ENCODE data around the gene PCSK1. TPM values are rescaled to one million over a fixed set of nuclear protein-coding genes. Genes with fewer than 3 reads are reported as not detected.

The PCSK1 gene
- total and polyA plus RNA-seq, 2 of the 4 experiments (the other 2 are of a cell fraction): not detected

DNA sequence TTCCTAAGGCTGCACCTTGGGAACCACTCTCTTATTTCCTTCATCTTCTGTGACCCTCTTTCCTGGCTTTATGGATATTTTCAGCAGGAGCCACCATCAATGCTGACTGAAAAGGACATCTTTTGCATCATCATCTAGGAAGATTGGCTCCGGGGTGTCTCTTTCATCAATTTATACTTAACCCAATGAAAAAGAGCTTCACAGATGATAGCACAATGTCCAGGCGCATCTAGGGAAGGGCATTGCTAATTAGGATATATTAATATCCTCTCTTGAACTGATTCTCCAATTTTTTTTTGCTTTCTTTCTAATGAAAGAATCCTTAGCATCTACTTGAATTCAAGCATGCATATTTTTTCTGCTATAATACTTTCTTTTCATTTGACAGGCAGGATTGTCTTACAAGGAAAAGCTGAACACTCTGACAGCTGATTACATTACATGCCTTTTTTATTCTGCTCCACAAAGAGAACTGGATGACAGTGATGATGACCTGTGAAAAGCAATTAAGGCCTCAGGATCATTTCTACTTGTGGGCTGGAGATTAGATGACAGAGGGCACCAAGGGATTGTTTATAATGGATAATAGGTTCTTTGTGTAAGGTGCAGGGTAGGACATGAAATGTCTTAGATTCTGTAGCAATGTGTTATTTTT is 60.2 kb downstream of the PCSK1 start:
- Histone ChIP-seq H4K5ac (ENCODE audit: low read depth, low read length) (no peak overlapping the region), H3K36me3 (ENCODE audit: control insufficient read depth, insufficient read depth, low read length) (no peaks in the 10 kb centered on the region), H3K9me1 (ENCODE audit: insufficient read depth, low read length) (no peaks in the 10 kb centered on the region), H3K18ac (ENCODE audit: low read depth, low read length) (no peak overlapping the region), H3K27ac (ENCODE audit: insufficient read depth, low read length) (no peak overlapping the region), H4K91ac (ENCODE audit: insufficient read depth, low read depth, low read length) (no peak overlapping the region), H3K27me3 (ENCODE audit: control insufficient read depth, insufficient read depth, low read length) (peaks cover 28% of the 10 kb centered on the region), H2AK5ac (ENCODE audit: low read depth, low read length) (no peak overlapping the region), H3K56ac (ENCODE audit: extremely low read depth, insufficient read depth, low read length) (no peak overlapping the region), H2BK15ac (ENCODE audit: low read depth, low read length) (no peak overlapping the region), H2AK9ac (replicated peaks; ENCODE audit: low read depth, low read length, poor library complexity) (no peak overlapping the region), H2BK120ac (ENCODE audit: low read depth, low read length) (no peak overlapping the region), H3K23ac (ENCODE audit: low read depth, low read length) (no peak overlapping the region), H4K8ac (ENCODE audit: low read depth in 2 of 2, low read length in 2 of 2) (no peak overlapping the region), H3K79me1 (ENCODE audit: low read depth in 1 of 2, low read length in 2 of 2) (no peaks in the 10 kb centered on the region), H3K4me2 (ENCODE audit: low read depth, low read length) (no peak overlapping the region), H3K9me3 (ENCODE audit: control insufficient read depth, insufficient read depth, low read length) (no peaks in the 10 kb centered on the region), H3K4ac (ENCODE audit: low read depth, low read length) (no peak overlapping the region), H2AFZ (replicated peaks; ENCODE audit: low read length, poor library complexity) (no peak overlapping the region), H2BK20ac (ENCODE audit: low read depth, low read length) (no peak overlapping the region), H2BK5ac (ENCODE audit: low read depth, low read length, poor library complexity, severe bottlenecking) (no peak overlapping the region), H3K4me1 (ENCODE audit: control insufficient read depth, insufficient read depth, low read length) (no peaks in the 10 kb centered on the region), H3K14ac (replicated peaks; ENCODE audit: low read depth, low read length) (no peak overlapping the region), H3K9ac (ENCODE audit: low read depth, low read length) (no peak overlapping the region), H4K20me1 (ENCODE audit: insufficient read depth, low read length) (no peaks in the 10 kb centered on the region), H3K4me3 (ENCODE audit: insufficient read depth, low read depth, low read length) (no peak overlapping the region)
- WGBS, 2 experiments (ENCODE audit: extremely low coverage in 2 of 2, insufficient read length in 1 of 2): no CpG with 5 or more reads among the region's 2 CpGs
- no peak for TF ChIP-seq ELK1 (IDR thresholded peaks at IDR 0.05; ENCODE audit: borderline replicate concordance, low read depth, low read length)
- TF ChIP-seq MAFK (IDR thresholded peaks at IDR 0.05; ENCODE audit: low read depth, low read length): no peak
- DNase-seq (no peak), ATAC-seq (ENCODE audit: low read depth) (no peak)
- BruUV-seq (replicated peaks): no TSS peak
- intact Hi-C loops (cut with micrococcal nuclease): no loop called here
- dilution Hi-C loops (cut with HindIII; ENCODE audit: low sequenced_read_pairs, unreplicated experiment): no loop called here
- CTCF ChIA-PET: no interaction called here
- in situ Hi-C loops (cut with MboI; ENCODE audit: low sequenced_read_pairs): no loop called here
- POLR2A ChIA-PET (ENCODE audit: unreplicated experiment): no interaction called here
